ENCODE measurements around the gene EEF1AKMT4. TPM values are rescaled to one million over a fixed set of nuclear protein-coding genes. Genes with fewer than 3 reads are reported as not detected.

The EEF1AKMT4 gene
- total and polyA plus RNA-seq, 2 of the 8 experiments (the other 6 are each of a cell fraction or from before 2014, with no cell fraction given): 9.3 to 30.1 TPM

DNA sequence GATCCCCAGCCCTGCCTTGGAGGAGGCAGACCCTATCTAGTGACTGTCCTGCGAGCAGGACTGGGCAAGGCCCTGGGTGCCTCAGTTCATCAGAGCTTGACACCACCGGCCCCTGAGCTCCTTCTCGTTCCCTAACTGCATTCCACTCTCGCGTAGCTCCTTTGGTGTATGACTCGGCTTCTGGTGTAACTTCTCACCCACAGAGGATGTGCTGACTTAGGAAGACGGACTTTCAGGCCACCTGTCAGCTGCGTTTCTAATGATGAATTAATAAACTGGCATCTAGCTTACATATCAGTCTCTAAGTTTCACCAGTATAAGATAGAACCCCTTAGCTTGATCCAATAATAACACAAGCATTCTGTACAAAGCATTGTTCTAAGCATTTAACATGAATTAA is 45.9 kb upstream of the EEF1AKMT4 start (continued):
- no peak for TF ChIP-seq TBP (IDR thresholded peaks at IDR 0.05; ENCODE audit: low read depth, low read length)

All from H1 (cell line).